Endodermal cell (in vitro differentiated cells): Measurements from ENCODE around the gene ZNF292. TPM values are rescaled to one million over a fixed set of nuclear protein-coding genes. Genes with fewer than 3 reads are reported as not detected.
"Not testable (repeated sequence)": the region's sequence is repeated elsewhere in the genome, so short reads cannot be mapped to it uniquely, and the experiment has no call there.

ENCODE experiments used
- DNase-seq: peaks from one replicate; pipeline ENCODE4 v3.0.0-alpha.2; 2017
- H3K27ac ChIP-seq: 2 replicates; pipeline ENCODE4 v1.5.1; 2013; ENCODE audit warnings: mild to moderate bottlenecking, low read depth, low read length, moderate library complexity
- H3K27me3 ChIP-seq: 2 replicates; pipeline ENCODE4 v1.6.1; 2013; ENCODE audit warnings: mild to moderate bottlenecking, low read length, moderate library complexity; ENCODE audit not compliant: insufficient read depth, control insufficient read depth, poor library complexity, severe bottlenecking
- H3K36me3 ChIP-seq: 2 replicates; pipeline ENCODE4 v1.7.0; 2013; ENCODE audit warnings: mild to moderate bottlenecking, low read length, moderate library complexity; ENCODE audit not compliant: control insufficient read depth, insufficient read depth
- H3K4me1 ChIP-seq: one replicate; pipeline ENCODE4 v1.7.0; 2013; ENCODE audit warnings: low read length; ENCODE audit not compliant: control insufficient read depth, insufficient read depth
- H3K4me3 ChIP-seq: 2 replicates; pipeline ENCODE4 v1.5.1; 2013; ENCODE audit warnings: mild to moderate bottlenecking, low read length, moderate library complexity
- H3K9ac ChIP-seq: 2 replicates; pipeline ENCODE4 v1.6.1; 2013; ENCODE audit warnings: mild to moderate bottlenecking, low read length, moderate library complexity; ENCODE audit not compliant: poor library complexity, severe bottlenecking; ENCODE audit errors: extremely low read depth
- H3K9me3 ChIP-seq: 2 replicates; pipeline ENCODE4 v1.6.1; 2013; ENCODE audit warnings: mild to moderate bottlenecking, low read length, moderate library complexity; ENCODE audit not compliant: control insufficient read depth
- H3K27ac Mint-ChIP-seq: 2 replicates; pipeline ENCODE4 v1.8.0; 2020; ENCODE audit warnings: mixed read lengths
- H3K27me3 Mint-ChIP-seq: 2 replicates; pipeline ENCODE4 v1.8.0; 2021; ENCODE audit warnings: mild to moderate bottlenecking, mixed read lengths; ENCODE audit not compliant: insufficient read depth
- H3K36me3 Mint-ChIP-seq: 2 replicates; pipeline ENCODE4 v1.8.0; 2020; ENCODE audit warnings: low read depth, mixed read lengths
- H3K4me1 Mint-ChIP-seq: 2 replicates; pipeline ENCODE4 v1.8.0; 2020; ENCODE audit warnings: mixed read lengths
- H3K4me3 Mint-ChIP-seq: 2 replicates; pipeline ENCODE4 v1.8.0; 2020; ENCODE audit warnings: mild to moderate bottlenecking, moderate library complexity, mixed read lengths
- H3K9me3 Mint-ChIP-seq: 2 replicates; pipeline ENCODE4 v1.8.0; 2020; ENCODE audit warnings: mild to moderate bottlenecking, mixed read lengths
- WGBS, 2 experiments: methylation state at CpG; one replicate each; pipeline versions ENCODE4 v1.1.5 to v1.1.7; 2013; ENCODE audit warnings: missing lambda C conversion rate in 2 of 2, mixed read lengths in 1 of 2; ENCODE audit not compliant: insufficient coverage in 1 of 2, insufficient read length in 1 of 2; 5-methylcytosine and 5-hydroxymethylcytosine counted together
- total RNA-seq, 2 donors: library from RNA; stranded (reverse); fragmentation: NEBNext Ultra II Directional in 1 of 2; extraction: Animal tissue kit (Norgen Biotek cat#: 25700) in 1 of 2; gene quantifications; 2 replicates in 1 of 2; 3 replicates in 1 of 2; pipeline ENCODE4 v1.2.1, GENCODE V29; 2021
- TF ChIP-seq, protein P1 (sequence below): fragments of 200-600 bp; sonication (generic); conservative IDR thresholded peaks from 2 replicates; pipeline ENCODE4 v1.5.0; 2021; ENCODE audit warnings: antibody characterized with exemption, mild to moderate bottlenecking

ZNF292 gene
- total RNA-seq, 2 donors from 2014 or later: 45.9 to 50.2 TPM

DNA sequence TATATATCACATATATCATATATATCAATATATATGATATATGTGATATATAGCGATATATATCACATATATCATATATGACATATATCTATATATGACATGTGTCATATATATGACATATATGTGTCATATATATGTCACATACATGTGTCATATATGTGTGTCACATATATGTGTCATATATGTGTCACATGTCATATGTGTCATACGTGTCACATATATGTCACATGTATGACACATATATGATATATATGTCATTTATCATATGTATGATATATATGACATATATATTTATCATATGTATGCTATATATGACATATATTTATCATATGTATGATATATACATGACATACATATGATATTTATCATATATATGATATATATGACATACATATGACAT is 27.6 kb upstream of the ZNF292 start:
- Histone ChIP-seq H3K4me3 (no peak overlapping the region), H3K9me3 (no peaks in the 10 kb centered on the region), H3K36me3 (no peaks in the 10 kb centered on the region), H3K27me3 (no peaks in the 10 kb centered on the region), H3K4me1 (no peaks in the 10 kb centered on the region), H3K27ac (no peak overlapping the region), H3K9ac (no peak overlapping the region)
- H3K4me3 Mint-ChIP-seq: no peak overlapping the region
- H3K4me1 Mint-ChIP-seq: no peaks in the 10 kb centered on the region
- no peak for DNase-seq
- H3K27ac Mint-ChIP-seq: no peak overlapping the region
- H3K36me3 Mint-ChIP-seq: no peaks in the 10 kb centered on the region
- peaks cover 7% of the 10 kb centered on the region for H3K27me3 Mint-ChIP-seq
- no CpG with 5 or more reads among the region's 2 CpGs for WGBS, 2 experiments
- no peaks in the 10 kb centered on the region for H3K9me3 Mint-ChIP-seq
- TF ChIP-seq, protein P1, sequence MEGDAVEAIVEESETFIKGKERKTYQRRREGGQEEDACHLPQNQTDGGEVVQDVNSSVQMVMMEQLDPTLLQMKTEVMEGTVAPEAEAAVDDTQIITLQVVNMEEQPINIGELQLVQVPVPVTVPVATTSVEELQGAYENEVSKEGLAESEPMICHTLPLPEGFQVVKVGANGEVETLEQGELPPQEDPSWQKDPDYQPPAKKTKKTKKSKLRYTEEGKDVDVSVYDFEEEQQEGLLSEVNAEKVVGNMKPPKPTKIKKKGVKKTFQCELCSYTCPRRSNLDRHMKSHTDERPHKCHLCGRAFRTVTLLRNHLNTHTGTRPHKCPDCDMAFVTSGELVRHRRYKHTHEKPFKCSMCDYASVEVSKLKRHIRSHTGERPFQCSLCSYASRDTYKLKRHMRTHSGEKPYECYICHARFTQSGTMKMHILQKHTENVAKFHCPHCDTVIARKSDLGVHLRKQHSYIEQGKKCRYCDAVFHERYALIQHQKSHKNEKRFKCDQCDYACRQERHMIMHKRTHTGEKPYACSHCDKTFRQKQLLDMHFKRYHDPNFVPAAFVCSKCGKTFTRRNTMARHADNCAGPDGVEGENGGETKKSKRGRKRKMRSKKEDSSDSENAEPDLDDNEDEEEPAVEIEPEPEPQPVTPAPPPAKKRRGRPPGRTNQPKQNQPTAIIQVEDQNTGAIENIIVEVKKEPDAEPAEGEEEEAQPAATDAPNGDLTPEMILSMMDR: no peak

DNA sequence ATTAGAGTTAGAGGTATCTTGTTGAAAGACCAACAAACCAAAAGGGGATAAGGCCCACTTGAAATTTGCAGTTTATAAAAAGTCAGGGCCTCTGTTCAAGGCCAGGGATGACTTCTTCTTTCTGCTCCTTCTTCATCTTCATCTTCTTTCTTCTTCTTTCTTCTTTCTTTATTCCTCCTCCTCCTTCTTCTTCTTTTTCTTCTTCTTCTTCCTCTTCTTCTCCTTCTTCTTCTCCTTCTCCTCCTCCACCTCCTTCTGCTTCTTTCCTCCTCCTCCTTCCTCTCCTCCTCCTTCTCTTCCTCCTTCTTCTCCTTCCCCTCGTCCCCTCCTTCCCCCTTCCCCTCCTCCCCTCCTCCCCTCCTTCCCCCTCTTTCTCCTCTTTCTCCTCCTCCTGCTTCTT is 18.4 kb upstream of the ZNF292 start:
- Mint-ChIP-seq H3K4me3 (no peak overlapping the region), H3K4me1 (peaks cover 3% of the 10 kb centered on the region), H3K27ac (no peak overlapping the region), H3K36me3 (peaks cover 2% of the 10 kb centered on the region), H3K9me3 (peaks cover 32% of the 10 kb centered on the region), H3K27me3 (peaks cover 12% of the 10 kb centered on the region)
- 83% methylated on average over 1 of the region's 1 CpG; no CpG with 5 or more reads in 1 of the 2 experiments for WGBS, 2 experiments
- TF ChIP-seq, protein P1: no peak
- Histone ChIP-seq H3K4me3 (no peak overlapping the region), H3K27ac (no peak overlapping the region), H3K4me1 (no peaks in the 10 kb centered on the region), H3K27me3 (no peaks in the 10 kb centered on the region), H3K9ac (no peak overlapping the region), H3K36me3 (no peaks in the 10 kb centered on the region), H3K9me3 (peaks cover 17% of the 10 kb centered on the region)
- no peak for DNase-seq

DNA sequence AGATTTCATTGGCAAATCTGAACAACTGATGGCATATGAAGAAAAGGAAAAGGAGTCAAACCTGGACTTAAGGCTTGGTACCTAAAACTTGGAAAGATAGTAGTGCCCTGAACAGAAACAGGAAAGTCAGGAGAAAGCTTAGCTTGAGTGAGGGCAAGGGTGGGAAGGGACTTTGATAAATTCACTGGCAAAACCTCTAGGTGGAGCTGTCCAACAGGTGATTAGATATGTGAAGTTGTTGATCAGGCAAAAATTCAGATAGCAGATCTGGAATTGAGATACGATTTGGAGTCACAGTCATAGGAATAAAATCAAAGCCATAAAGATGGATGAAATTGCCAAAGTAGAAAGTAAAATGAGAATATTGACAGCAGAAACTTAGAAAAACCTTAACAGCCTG is 16.1 kb upstream of the ZNF292 start:
- peaks cover 2% of the 10 kb centered on the region for H3K36me3 Mint-ChIP-seq
- 71 to 89% methylated on average over 1 of the region's 1 CpG for WGBS, 2 experiments
- H3K27me3 Mint-ChIP-seq: peaks cover 27% of the 10 kb centered on the region
- Histone ChIP-seq H3K36me3 (no peaks in the 10 kb centered on the region), H3K27ac (no peak overlapping the region), H3K27me3 (no peaks in the 10 kb centered on the region), H3K4me3 (peak overlapping the region; percentile 21), H3K9me3 (peaks cover 12% of the 10 kb centered on the region), H3K4me1 (no peaks in the 10 kb centered on the region), H3K9ac (no peak overlapping the region)
- H3K4me1 Mint-ChIP-seq: peaks cover 3% of the 10 kb centered on the region
- TF ChIP-seq, protein P1: peak; percentile 80
- DNase-seq: no peak
- H3K4me3 Mint-ChIP-seq: no peak overlapping the region
- H3K9me3 Mint-ChIP-seq: peaks cover 29% of the 10 kb centered on the region
- H3K27ac Mint-ChIP-seq: no peak overlapping the region

DNA sequence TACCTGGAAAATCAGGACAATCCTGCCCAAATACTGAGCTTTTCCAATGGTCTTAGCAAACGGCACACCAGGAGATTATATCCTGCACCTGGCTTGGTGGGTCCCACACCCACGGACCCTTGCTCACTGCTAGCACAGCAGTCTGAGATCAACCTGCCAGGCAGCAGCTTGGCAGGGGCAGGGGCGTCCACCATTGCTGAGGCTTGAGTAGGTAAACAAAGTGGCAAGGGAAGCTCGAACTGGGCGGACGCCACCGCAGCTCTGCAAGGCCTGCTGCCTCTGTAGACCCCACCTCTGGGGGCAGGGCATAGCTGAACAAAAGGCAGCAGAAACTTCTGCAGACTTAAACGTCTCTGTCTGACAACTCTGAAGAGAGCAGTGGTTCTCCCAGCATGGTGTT is 15.4 kb upstream of the ZNF292 start:
- H3K9me3 ChIP-seq: peaks cover 11% of the 10 kb centered on the region
- peak overlapping the region; percentile 21 for H3K4me3 ChIP-seq
- not testable (repeated sequence) for H3K4me1 ChIP-seq, H3K36me3 ChIP-seq, H3K27me3 ChIP-seq, H3K4me3 Mint-ChIP-seq, H3K27ac Mint-ChIP-seq, H3K27ac ChIP-seq, H3K9ac ChIP-seq, DNase-seq, H3K36me3 Mint-ChIP-seq, H3K4me1 Mint-ChIP-seq
- peaks cover 27% of the 10 kb centered on the region for H3K27me3 Mint-ChIP-seq
- H3K9me3 Mint-ChIP-seq: peaks cover 29% of the 10 kb centered on the region
- WGBS, 2 experiments: 95 to 100% methylated on average over 1 to 8 of the region's 8 CpGs
